ENCODE results near the gene STAU1.
"Not testable (repeated sequence)": the region's sequence is repeated elsewhere in the genome, so short reads cannot be mapped to it uniquely, and the experiment has no call there.

The STAU1 gene

GRCh38 chr20:49187851-49188641 is at the start of gene STAU1:
STAU1 (minus strand) TSS chr20:49188334; CDS start chr20:49166201, 22,133 bp downstream.
- peak; percentile 96 to 97 for DNase-seq

GRCh38 chr20:49237531-49237930 is 49.4 kb upstream of the STAU1 start:
- DNase-seq, result peak in 1 of 2 experiments; percentile 19

DNA sequence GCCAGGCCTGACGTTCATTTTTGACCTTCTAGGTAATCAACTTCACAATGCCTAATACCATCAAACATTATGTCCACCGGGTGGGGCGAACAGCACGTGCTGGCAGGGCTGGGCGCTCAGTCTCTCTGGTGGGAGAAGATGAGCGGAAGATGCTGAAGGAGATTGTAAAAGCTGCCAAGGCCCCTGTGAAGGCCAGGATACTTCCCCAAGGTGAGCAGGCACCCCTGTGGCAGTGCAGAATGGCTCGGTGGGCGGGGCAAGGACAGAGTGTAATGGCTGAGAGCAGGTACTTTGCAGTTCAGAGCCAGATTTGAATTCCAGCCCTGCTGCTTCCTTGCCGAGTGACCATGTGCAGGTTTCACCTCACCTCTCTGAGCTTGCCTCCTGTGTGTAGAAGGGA is 48.2 kb upstream of the STAU1 start:
- DNase-seq, result no peak

- DNase-seq, result no peak
Observed at GRCh38 chr20:49234831-49235230, 46.7 kb upstream of the STAU1 start.

GRCh38 chr20:49233226-49233625 is 45.1 kb upstream of the STAU1 start:
- no peak for DNase-seq

GRCh38 chr20:49231471-49231870 is 43.3 kb upstream of the STAU1 start:
- no peak for DNase-seq

- no peak for DNase-seq
Observed at GRCh38 chr20:49230561-49231133, 42.5 kb upstream of the STAU1 start.

- DNase-seq, result peak; percentile 52 to 80
Observed at GRCh38 chr20:49230021-49230420, 41.9 kb upstream of the STAU1 start.

DNA sequence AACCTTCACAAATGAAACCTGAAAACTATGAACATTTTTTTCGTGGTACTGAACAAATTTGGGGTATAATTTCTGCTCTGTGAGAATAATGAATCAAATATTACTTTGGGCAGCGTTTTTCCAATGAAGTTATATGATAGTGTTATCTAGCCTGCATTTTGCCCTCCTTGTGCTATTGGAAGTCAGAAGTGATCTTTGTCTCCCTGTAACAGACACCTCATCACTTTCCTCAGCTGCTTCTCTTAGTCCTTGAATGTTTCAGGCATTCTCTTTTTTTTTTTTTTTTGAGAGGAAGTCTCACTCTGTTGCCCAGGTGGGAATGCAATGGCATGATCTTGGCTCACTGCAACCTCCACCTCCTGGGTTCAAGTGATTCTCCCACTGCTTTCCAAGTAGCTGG is 41.2 kb upstream of the STAU1 start:
- no peak for DNase-seq

- DNase-seq, result peak in 1 of 2 experiments; percentile 23
Observed at GRCh38 chr20:49228676-49229075, 40.5 kb upstream of the STAU1 start.

GRCh38 chr20:49225896-49226295 is 37.8 kb upstream of the STAU1 start:
- DNase-seq, result no peak

GRCh38 chr20:49219924-49220831 is 32.0 kb upstream of the STAU1 start:
- no peak for DNase-seq

GRCh38 chr20:49219091-49219923 is 31.2 kb upstream of the STAU1 start, which contains the start of gene DDX27:
DDX27 (plus strand) TSS chr20:49219416; CDS start chr20:49219449, 33 bp downstream.
- peak; percentile 98 to 99 for DNase-seq

DNA sequence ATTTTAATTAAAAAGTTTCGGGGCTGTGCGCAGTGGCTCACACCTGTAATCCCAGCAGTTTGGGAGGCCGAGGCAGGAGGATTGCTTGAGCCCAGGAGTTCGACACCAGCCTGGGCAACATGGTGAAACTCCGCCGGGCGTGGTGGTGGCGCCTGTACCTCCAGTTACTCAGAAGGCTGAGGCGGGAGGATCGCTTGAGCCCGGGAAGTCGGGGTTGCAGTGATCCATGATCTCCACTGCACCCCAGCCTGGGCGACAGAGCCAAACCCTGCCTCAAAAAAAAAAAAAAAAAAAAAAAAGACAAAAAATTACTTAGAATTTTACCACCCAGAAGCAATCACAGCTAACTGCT is 30.6 kb upstream of the STAU1 start:
- not testable (repeated sequence) for DNase-seq

- peak; percentile 82 to 90 for DNase-seq
Observed at GRCh38 chr20:49216991-49217578, 29.0 kb upstream of the STAU1 start.

DNA sequence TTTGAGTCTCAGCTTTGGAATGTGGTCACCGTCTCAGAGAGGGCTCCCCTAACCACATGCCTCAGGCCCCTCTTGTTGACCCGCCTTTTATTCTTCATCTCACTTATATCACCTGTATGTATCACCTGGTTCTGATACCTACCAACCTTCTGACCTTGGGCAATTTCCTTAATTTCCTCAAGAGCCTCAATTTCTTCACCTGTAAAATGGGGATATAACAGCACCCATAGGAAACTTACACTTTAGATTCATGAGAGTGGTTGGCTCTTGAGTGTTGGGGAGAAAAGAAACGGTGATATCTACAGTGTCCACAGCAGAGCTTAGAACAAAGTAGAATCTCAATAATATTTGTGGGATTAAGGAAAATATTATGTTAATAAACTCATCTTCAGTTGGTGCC is 27.1 kb upstream of the STAU1 start:
- no peak for DNase-seq

GRCh38 chr20:49214571-49214970 is 26.4 kb upstream of the STAU1 start:
- no peak for DNase-seq

- DNase-seq, result no peak
Observed at GRCh38 chr20:49210757-49211110, 22.6 kb upstream of the STAU1 start.

DNA sequence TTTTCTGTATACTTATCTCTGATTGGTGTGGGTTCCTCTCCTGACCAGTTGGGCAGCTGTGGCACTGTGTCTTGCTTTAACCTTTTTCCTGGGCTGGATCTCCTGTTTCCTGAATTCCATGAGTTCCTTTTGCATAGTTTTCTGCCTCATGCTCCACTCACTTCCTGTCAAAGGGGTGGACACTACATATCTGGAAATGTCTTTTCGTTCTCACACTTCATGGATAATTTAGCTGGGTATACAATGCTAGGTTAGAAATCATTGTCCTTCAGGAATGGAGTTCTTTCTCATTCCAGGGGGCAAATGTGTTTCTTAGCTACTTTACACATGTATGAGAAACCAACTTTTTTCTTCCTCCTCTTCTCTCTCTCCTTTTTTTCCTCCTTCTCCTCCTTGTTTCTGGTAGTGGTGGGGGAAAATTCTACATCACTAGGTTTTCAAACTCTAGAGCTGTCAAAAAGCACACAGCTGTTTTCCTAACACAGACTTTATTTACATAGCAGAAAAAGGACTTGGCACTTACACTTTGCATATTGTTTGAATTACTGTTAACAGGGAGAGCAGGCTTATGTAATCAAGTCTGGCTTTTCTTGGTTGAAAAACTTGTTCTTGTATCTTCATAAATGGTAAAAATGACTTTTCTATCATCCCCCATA is 22.1 kb upstream of the STAU1 start:
- no peak for DNase-seq

- no peak for DNase-seq
Observed at GRCh38 chr20:49207076-49207475, 18.9 kb upstream of the STAU1 start.

DNA sequence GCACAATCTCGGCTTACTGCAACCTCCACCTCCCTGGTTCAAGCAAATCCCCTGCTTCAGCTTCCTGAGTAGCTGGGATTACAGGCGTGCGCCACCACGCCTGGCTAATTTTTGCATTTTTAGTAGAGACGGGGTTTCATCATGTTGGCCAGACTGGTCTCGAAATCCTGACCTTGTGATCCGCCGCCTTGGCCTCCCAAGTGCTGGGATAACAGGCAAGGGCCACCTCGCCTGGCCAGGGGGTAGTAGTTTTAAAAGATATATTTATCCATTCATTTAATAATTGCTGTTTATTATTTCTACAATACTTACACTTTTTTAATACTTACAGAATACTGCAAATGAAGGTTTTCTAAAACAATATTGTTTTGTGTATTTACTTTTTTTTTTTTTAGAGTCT is 15.6 kb upstream of the STAU1 start:
- DNase-seq, result no peak

DNA sequence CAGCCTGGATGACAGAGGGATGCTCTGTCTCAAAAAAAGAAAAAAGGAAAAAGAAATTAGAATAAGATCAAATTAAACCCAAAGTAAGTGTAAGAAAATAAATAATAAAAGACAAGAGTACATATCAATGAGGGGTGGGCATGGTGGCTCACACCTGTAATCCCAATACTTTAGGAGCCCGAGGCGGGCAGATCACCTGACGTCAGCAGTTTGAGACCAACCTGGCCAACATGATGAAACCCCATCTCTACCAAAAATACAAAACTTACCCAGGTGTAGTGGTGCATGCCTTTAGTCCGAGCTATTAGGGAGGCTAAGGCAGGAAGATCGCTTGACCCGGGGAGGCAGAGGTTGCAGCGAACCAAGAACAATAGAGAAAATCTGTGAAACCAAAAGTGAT is 14.9 kb upstream of the STAU1 start:
- DNase-seq, result no peak

Measured in NCI-H2081 (cell line).